Activated CD8-positive, alpha-beta memory T cell treated with anti-CD3 and anti-CD28 coated beads for 1 hour (primary cell): ENCODE data around the gene GALNT8.
"Not testable (repeated sequence)": the region's sequence is repeated elsewhere in the genome, so short reads cannot be mapped to it uniquely, and the experiment has no call there.

ENCODE experiments used
- DNase-seq, 2 donors: peaks; one replicate each; pipeline ENCODE4 v3.0.0-alpha.2; 2020; ENCODE audit warnings: low read depth in 1 of 2; ENCODE audit errors: extremely low read depth in 1 of 2

The GALNT8 gene

DNA sequence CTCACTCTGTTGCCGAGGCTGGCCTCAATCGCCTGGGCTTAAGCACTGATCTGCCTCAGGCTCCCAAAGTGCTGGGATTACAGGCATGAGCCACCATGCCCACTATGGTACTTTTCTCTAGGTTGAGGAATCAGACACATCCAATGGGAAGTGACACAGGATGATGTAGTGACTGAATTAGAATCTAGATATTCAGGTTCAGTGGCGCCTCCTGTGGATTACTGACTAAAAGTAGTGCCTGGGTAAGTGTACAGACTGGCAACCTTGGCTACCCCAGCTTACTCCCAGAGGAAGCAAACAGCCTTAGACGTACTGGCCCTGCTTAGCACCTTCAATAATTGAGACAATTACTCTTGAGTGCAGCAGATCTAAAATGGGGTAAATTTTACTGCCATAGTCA, 22.8 kb downstream of the GALNT8 start:
- DNase-seq = no peak

DNA sequence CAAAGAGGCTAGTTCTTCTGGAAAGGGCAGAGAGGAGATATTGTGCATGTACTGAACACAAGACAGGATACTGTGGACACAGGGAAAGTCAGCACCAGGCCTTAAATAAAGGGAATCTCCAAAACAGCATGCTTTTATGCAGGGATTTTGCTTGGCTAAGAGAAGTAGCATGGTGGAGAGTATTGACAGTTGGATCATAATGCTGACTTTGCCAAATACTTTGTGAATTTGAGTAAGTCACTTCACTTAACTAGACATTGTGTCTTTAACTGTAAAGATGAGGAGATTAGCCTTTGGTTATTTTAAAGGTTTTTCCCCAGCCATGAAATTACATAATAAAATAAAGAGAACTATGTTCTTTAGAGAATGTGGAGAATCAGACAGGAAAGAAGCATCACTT, 24.5 kb downstream of the GALNT8 start:
- DNase-seq = no peak

DNA sequence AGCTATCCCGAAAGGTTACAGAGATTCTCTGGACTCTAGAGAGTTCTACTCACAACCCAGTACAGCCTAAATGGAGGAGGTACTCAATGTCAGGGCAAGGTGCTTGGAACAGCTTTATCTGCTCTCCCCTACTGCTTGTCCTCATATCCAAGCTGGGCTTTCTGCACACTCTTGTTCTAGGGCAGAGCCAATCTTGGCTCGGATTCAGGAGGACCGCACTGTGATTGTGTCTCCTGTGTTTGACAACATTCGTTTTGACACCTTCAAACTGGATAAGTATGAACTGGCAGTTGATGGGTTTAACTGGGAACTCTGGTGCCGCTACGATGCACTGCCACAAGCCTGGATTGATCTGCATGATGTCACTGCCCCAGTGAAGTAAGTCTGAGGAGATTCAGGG, 25.0 kb downstream of the GALNT8 start:
- DNase-seq = no peak

DNA sequence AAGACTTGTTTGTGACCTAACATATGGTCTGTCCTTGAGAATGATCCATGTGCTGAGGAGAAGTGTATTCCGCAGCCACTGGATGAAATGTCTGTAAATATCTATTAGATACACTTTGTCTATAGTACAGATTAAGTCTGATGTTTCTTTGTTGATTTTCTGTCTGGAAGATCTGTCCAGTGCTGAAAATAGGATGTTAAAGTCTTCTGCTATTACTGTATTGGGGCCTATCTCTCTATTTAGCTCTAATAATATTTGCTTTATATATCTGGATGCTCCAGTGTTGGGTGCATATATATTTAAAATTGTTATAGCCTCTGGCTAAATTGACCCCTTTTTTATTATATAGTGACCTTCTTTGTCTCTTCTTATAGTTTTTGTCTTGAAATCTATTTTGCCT, 31.5 kb downstream of the GALNT8 start:
- DNase-seq = not testable (repeated sequence)

DNA sequence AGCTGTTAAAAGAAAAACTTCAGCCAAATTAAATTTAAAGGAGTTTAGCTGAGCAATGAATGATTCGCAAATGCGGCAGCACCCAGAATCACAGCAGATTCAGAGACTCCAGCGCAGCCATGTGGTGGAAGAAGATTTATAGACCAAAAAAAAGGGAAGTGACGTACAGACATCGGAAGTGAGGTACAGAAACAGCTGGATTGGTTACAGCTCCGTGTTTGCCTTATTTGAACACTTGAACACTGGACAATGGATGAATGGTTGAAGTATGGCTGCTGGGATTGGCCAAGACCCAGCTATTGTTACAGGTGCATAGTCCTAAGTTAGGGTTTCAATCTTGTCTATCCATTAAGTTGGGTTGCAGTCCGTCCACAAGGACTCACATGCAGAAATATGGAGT, 42.6 kb downstream of the GALNT8 start:
- no peak for DNase-seq

- no peak for DNase-seq
Observed at GRCh38 chr12:4763549-4763948, 43.3 kb downstream of the GALNT8 start.

DNA sequence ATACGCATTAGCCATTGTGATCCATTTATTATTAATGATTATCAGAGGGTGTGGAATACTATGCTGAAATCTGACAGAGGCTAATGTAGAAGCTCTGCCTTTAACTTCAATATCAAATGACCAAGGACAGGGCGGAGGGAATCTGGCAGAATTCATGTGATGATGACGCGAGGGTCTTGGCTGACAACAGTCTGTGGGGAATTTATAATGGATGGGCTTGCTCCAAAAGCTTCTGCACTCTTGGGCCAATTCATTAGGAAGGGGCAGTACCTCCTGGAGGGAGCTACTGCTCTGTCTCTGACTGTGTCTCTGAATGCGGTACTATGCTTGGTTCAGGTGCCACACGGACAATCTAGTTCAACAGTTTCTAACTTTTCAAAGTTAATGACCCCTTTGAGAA, 46.2 kb downstream of the GALNT8 start:
- no peak for DNase-seq

GRCh38 chr12:4767186-4767585, 47.0 kb downstream of the GALNT8 start:
- no peak for DNase-seq

DNA sequence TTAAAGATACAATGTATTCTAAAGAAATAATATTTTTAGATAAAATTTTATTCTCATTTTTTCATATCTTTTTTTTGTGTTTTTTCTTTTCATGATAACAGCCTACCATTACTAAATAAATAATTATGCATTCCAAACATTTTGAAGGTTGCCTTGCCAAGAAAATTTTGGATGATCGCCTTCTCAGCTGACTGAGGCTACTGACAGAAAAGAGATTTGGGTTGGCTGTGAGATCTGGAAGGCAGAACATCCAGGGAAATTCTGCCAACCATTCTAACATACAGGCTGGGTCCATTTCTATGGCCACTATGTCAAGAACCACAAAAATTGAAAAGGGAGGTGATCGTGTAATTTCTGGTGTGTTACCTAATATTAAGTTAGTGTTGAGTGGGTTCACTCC, 48.1 kb downstream of the GALNT8 start:
- no peak for DNase-seq

DNA sequence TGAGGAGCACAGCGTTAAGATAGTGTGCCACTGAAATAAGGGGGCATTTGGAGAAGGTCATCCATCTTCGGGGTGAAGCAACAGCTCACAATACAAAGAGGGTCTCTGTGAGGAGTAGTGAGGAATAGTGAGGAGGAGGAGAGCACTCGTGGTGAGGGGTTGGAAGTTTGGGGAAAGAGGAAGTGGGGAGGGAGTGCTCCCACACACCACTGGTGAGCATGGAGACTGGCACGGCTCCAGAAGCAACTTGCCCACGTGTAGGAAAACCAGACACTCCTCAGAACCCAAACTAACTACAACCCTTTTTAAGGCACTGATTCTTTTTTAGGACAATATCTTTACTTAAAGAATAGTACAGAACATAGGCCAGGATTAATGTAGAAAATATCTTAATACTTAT, 48.9 kb downstream of the GALNT8 start:
- DNase-seq = no peak

DNA sequence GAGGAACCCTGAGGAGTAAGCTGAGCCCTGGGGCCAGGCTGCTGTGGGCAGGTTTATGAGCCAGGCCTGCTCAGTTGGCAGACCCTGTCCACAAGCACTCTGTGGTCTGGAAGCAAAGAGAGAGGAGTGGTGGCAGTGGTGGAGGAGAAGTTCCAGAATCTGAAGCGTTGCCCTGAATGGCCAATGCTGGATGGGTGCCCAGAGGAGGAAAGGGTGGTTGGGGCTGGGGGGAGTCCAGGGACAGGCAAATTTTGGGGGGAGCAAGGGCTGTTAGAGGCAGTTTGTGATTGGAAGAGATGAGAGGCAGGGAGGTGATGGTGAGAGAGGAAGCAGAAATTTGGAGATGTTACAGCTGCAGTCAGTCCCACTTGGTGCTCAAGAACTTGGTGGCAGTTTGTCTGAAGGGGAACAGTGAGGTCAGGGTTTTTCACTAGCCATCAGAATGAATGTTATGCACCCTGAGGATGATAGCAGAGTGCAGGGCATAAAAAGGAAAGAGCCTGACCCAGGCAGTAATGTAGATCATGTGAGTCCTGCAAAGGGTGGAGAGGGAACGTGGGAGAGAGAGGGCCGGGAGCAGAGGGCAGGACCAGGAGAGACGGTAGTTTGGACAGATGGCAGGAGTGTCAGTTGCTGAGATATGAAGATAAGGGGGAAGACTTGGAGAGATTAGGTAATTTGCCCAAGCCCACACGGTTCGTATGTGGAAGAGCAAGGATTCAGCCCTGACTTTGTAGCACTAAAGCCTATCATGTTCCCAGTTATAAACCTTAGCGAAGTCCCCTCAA, 51.2 kb downstream of the GALNT8 start:
- DNase-seq = no peak

DNA sequence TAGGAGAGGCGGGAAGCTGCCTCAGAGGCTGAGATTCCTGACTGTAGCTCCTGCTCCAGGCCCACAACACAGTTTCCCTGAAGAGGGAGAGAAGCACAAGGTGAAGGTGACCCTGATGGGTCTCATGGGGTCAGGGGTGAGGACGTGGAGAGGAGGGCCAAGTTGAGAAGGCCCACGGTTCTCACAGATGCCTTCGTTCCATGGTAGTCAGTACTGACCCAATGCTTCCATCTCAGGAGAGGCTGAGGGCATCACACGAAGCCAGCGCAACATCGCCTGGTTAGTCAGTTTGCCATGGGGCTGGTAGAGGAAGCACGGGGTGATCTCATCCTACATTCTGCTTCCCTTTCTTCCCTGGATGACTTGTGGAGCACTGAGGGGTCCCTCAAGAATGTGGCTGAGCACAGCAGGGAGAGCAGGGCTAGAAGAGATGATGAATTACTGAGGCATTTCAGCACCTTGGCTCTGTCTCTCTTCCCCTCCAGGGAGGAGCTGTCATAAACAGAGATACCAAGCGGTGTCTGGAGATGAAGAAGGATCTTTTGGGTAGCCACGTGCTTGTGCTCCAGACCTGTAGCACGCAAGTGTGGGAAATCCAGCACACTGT, 51.9 kb downstream of the GALNT8 start:
- DNase-seq = no peak

DNA sequence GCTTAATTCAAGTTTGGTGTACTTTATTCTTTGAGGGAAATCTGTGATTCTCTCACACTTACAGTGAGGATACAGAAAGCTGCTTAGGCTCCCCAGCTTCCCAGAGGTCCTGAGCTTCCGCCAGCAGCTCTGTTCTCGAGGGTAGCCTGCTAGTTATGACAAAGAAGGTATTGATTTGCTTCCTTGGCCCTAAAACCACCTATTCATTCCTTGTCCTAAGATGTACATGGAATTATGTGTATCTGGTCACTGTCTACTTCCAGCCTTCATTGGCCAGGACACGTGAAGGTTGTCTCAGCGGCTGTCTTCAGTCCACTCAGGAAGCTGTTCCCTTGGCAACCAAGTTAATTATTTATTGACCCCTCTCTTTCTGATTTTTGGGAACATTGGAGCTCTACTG, 55.7 kb downstream of the GALNT8 start:
- no peak for DNase-seq

GRCh38 chr12:4779749-4780148, 59.5 kb downstream of the GALNT8 start:
- no peak for DNase-seq

- DNase-seq = no peak
Observed at GRCh38 chr12:4780641-4781611, 60.7 kb downstream of the GALNT8 start.

GRCh38 chr12:4784404-4785054, 64.3 kb downstream of the GALNT8 start:
- no peak for DNase-seq

- no peak for DNase-seq
Observed at GRCh38 chr12:4786795-4787194, 66.6 kb downstream of the GALNT8 start.

- DNase-seq = no peak
Observed at GRCh38 chr12:4787965-4788364, 67.8 kb downstream of the GALNT8 start.

GRCh38 chr12:4789776-4790175, 69.6 kb downstream of the GALNT8 start:
- no peak for DNase-seq

DNA sequence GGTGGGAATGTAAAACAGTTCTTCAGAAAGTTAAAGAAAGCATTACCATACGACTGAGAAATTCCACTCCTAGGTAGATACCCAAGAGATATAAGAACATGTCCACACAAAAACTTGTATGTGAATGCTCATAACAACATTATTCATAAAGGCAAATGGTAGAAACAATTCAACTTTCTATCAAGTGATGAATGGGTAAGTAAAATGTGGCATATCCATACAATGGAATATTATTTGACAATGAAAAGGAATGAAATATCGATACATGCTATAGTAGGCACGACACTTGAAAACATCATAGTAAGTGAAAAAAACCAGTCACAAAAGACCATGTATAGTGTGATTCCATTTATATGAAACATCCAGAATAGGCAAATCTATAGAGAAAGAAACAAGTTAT, 71.3 kb downstream of the GALNT8 start:
- DNase-seq = no peak

- no peak for DNase-seq
Observed at GRCh38 chr12:4794491-4794890, 74.3 kb downstream of the GALNT8 start.
